ENCODE results near the gene PLPP4.

DNA sequence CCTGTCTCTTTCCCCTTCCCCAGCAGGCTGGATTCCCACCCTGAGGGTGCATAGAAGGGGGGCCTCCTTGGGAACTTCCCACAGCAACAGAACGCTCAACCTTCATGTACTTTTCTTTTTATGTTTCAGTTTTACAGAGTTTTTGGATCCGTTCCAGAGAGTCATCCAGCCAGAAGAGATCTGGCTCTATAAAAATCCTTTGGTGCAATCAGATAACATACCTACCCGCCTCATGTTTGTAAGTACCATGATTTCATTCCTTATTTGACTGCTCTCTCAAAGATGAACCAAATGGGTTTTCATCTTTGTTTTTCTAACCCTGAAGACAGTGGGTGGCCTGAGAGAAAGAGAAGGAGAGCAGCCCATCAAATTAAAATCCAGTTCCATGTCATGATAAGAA, 46.7 kb downstream of the PLPP4 start:
- TF ChIP-seq, protein P1, sequence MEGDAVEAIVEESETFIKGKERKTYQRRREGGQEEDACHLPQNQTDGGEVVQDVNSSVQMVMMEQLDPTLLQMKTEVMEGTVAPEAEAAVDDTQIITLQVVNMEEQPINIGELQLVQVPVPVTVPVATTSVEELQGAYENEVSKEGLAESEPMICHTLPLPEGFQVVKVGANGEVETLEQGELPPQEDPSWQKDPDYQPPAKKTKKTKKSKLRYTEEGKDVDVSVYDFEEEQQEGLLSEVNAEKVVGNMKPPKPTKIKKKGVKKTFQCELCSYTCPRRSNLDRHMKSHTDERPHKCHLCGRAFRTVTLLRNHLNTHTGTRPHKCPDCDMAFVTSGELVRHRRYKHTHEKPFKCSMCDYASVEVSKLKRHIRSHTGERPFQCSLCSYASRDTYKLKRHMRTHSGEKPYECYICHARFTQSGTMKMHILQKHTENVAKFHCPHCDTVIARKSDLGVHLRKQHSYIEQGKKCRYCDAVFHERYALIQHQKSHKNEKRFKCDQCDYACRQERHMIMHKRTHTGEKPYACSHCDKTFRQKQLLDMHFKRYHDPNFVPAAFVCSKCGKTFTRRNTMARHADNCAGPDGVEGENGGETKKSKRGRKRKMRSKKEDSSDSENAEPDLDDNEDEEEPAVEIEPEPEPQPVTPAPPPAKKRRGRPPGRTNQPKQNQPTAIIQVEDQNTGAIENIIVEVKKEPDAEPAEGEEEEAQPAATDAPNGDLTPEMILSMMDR (IDR thresholded peaks at IDR 0.05) = no peak
- no peak for TF ChIP-seq POLR2A (IDR thresholded peaks at IDR 0.05)
